MG63 (cell line): ENCODE results near the gene JADE2. TPM values are rescaled to one million over a fixed set of nuclear protein-coding genes. Genes with fewer than 3 reads are reported as not detected.
A peak's percentile ranks its signal among the peaks of the same experiment; 100 is the strongest.
"Not testable (repeated sequence)": the region's sequence is repeated elsewhere in the genome, so short reads cannot be mapped to it uniquely, and the experiment has no call there.

Source experiments
- DNase-seq: peaks from one replicate; pipeline ENCODE4 v3.0.0-alpha.2; 2020
- H3K27me3 ChIP-seq: fragments of 250-450 bp; sonication (Bioruptor Pico); 2 replicates; pipeline ENCODE4 v1.5.1; 2020; ENCODE audit warnings: mild to moderate bottlenecking, moderate library complexity
- H3K36me3 ChIP-seq: fragments of 250-450 bp; sonication (Bioruptor Pico); 2 replicates; pipeline ENCODE4 v1.5.1; 2020; ENCODE audit warnings: mild to moderate bottlenecking, moderate library complexity
- H3K4me3 ChIP-seq: fragments of 250-450 bp; sonication (Bioruptor Pico); 2 replicates; pipeline ENCODE4 v1.5.1; 2020; ENCODE audit warnings: mild to moderate bottlenecking, moderate library complexity
- H3K9me3 ChIP-seq: fragments of 250-450 bp; sonication (Bioruptor Pico); 2 replicates; pipeline ENCODE4 v1.5.1; 2020; ENCODE audit warnings: mild to moderate bottlenecking, moderate library complexity
- total RNA-seq: library from RNA; depleted of rRNA; stranded (reverse); fragments of >200 nt; shearing (Covaris generic); gene quantifications from 2 replicates; pipeline ENCODE4 v1.2.3, GENCODE V29; 2014; ENCODE audit warnings: low replicate concordance; rRNA removed

The JADE2 gene
- 42.0 and 47.4 TPM in 2 replicates for total RNA-seq

DNA sequence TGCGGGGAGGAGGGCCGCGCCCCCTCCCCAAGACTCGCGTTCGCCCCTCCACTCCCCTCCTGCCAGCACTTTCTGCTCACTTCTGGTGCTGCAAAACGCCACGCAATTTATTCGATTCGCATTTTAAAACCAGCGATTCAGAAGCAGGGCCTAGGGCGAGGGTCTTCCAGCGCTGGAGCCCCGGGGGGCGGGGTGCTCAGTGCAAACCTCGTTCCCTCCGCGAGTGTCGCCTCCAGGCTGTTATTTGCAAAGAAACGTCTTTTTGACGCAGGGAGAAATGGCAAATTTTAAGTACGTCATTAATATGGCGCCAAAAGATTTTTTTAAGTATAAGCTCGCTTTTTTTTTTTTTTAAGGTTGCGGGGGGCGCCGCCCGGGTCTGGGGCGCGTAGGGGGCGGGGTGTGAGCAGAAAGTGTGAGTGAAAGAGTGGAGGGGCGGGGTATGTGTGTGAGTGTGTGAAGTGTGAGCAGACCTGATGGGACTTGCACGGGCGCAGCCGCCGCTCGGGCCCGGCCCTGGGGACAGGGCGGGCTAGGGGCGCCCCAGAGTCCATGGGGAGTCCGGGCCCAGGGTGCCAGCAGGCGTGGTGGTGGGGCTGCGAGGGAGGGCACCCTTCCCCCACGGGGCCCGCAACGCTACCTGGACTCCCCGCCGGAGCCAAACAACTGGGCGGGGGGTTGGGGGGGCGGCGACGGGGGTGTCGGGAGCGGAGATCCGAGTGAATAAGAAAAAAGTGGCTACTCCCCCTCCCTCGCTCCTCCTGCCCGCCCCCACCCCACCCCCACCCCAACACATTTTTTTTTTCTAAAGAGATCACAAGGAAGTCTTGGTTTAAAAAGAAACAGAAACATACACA is at the start of gene JADE2:
JADE2 (plus strand) TSS at position 845 of the 857 bp plus-strand sequence. CDS start 10,188 bp downstream, outside the sequence.
- Histone ChIP-seq H3K36me3 (peaks cover 22% of the 10 kb centered on the region), H3K9me3 (no peaks in the 10 kb centered on the region), H3K4me3 (peak within 1 kb of the TSS; percentile 85), H3K27me3 (no peaks in the 10 kb centered on the region)
- peak; percentile 86 for DNase-seq

DNA sequence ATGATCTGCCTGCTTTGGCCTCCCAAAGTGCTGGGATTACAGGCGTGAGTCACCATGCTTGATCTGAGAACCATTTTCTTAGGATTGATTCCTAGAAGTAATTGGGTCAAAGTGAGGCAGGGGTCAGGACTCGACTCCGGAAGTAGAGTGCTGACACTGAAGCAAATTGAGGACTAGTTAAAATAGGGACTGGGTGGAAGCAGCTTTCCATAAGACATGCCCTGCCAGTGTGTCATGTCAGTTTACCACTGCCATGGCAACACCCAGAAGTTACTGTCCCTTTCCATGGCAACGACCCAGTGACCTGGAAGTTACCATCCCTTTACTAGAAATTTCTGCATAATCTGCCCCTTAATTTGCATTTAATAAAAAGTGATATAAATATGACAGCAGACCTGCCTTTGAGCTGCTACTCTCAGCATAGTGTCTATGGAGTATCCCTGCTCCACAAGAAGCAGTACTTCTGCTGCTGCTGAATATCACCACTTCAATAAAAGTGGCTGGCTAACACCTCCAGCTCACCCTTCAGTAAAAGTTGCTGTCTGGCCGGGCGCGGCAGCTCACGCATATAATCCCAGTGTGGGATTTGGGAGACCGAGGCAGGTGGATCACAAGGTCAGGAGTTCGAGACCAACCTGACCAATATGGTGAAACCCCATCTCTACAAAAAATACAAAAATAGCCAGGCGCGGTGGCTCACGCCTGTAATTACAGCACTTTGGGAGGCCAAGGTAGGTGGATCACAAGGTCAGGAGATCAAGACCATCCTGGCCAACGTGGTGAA is 47.8 kb upstream of the JADE2 start:
- Histone ChIP-seq H3K27me3 (no peaks in the 10 kb centered on the region), H3K36me3 (no peaks in the 10 kb centered on the region), H3K4me3 (no peak overlapping the region), H3K9me3 (no peaks in the 10 kb centered on the region)
- peak; percentile 68 for DNase-seq

DNA sequence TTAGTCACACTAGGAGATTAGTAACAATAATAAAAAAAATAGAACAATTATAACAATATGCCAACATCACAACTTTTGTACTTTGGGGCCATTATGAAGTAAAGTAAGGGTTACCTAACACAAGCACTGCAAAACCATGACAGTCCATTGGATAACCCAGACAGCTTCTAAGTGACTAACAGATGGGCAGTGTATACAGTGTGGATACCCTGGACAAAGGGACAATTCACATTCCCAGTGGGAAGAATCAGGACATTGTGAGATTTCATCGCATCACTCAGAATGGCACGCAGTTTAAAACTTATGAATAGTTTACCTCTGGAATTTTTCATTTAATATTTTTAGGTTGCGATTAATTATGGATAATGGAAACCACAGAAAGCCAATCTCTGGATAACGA is 45.6 kb upstream of the JADE2 start:
- Histone ChIP-seq H3K4me3 (no peak overlapping the region), H3K27me3 (no peaks in the 10 kb centered on the region), H3K9me3 (no peaks in the 10 kb centered on the region), H3K36me3 (no peaks in the 10 kb centered on the region)
- no peak for DNase-seq

DNA sequence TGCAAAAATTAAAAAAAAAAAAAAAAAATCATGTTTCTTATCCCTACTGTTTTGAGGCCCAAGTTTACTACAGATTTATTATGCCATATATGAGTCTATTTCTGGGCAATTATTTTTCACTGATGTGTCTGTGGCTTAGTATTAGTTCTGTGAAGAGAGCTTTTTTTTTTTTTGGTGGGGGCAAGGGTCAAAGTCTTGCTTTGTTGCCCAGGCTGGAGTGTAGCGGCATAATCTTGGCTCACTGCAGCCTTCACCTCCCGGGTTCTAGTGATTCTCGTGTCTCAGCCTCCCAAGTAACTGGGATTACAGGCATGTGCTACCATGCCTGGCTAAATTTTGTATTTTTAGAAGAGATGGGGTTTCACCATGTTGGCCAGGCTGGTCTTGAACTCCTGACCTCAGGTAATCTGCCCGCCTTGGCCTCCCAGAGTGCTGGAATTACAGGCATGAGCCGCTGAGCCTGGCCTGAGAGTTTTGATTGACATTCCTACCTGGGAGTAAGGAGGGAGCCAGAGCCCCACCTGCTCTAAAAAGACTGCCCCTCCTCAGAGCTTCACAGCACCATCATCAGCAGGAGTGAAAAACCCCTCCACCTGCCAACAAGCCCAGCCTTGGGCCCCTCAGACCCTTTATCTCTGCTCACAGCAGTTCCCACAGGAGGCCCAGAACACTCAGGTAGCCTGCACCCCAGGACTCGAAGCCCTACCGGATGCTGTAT is 36.1 kb upstream of the JADE2 start:
- no peak for DNase-seq
- Histone ChIP-seq H3K4me3 (no peak overlapping the region), H3K36me3 (no peaks in the 10 kb centered on the region), H3K27me3 (no peaks in the 10 kb centered on the region), H3K9me3 (no peaks in the 10 kb centered on the region)

DNA sequence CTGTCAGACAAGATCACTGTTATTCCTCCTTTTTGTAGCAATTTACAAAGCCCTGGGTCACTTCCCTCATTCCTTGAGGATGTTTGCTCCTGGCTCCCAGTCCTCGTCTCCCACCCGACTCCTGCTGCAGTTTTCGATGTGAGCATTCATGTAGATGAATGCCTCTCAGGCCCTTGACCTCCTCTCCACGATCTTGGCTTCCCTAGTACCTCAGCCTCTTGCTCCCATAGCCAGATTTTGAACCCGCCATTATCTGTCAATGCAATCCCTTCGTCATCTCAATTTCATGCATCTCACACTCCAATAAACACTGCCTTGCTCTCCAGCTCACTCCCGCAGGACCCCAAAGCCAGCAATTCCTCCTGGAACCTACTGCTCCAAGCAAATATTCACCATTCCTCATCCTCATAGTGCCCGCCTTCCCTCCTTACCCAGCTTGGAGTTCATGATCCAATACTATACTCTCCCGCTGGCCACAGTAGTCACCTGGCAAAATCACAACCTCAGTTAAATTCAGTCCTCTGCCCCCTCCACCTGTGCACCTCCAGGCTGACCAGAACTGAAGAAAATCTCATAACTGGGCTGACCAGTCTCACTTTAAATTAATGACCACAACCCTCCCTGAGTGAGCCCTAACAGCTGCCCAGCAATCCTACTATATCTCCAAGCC is 35.1 kb upstream of the JADE2 start:
- no peak overlapping the region for H3K4me3 ChIP-seq
- DNase-seq = no peak
- H3K9me3 ChIP-seq = no peaks in the 10 kb centered on the region
- no peaks in the 10 kb centered on the region for H3K27me3 ChIP-seq
- no peaks in the 10 kb centered on the region for H3K36me3 ChIP-seq

DNA sequence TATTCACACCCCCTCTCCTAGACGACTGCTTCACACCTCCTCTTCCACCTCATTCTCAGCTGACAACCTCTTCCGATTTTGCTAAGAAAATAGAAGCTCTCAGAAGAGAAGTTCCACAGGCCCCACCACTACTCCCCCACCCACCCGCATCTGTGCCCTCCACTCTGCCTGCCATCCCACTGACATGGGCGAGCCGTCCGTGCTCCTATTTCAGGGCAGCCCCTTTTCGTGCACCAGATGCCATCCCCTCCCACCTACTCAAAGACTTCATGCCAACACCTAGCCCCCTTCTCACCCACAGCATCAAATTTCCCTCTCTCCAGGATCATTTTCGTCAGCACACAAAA is 34.6 kb upstream of the JADE2 start:
- Histone ChIP-seq H3K4me3 (no peak overlapping the region), H3K36me3 (no peaks in the 10 kb centered on the region), H3K27me3 (no peaks in the 10 kb centered on the region), H3K9me3 (no peaks in the 10 kb centered on the region)
- DNase-seq = no peak

DNA sequence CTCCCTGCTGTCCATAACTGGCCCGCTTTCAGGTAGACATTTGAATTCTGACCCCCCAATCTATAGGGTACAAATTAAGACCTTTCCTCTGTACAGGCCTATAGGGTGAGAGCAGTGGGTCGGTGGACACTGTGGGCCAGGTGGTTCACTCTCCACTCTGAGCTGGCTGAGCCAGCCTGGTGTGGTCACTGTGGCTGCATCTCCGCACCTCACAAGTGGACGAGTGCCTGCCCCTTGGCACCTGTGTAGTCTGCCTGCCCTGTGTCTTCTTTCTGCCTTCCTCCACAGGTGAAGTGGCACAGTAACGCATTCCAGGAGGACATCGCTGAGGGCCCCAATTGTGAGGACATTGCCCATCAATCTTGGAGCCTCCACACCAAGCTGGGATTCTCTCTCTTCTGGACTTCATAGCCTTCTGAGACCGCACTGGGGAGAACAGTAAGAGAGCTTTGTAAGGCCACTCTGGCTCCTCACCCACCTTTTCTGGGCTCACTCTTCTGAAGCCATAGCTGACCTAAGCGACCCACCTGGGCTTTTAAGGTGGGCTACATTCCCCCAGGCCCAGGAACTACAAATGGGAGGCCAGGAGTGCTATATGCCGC is 33.5 kb upstream of the JADE2 start:
- no peak overlapping the region for H3K4me3 ChIP-seq

DNA sequence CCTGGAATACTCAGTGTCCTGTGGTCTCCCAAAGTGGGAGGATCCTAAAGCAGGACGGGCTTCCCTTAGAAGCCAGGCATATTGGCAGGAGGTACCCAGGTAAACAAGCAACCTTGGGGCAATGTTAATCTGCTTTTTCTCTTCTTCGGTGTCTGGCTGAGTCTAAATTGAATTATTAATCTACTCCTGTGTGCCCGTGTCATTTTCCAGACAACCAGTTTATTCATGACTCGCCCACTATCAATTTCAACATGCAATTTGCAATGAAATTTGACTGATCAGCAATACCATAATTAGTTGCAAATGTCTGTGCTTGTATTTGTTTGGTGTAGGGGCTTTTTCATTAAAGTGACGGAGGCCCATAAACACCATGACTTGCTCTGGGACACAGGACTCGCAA is 32.9 kb upstream of the JADE2 start:
- Histone ChIP-seq H3K27me3 (no peaks in the 10 kb centered on the region), H3K9me3 (no peaks in the 10 kb centered on the region), H3K36me3 (no peaks in the 10 kb centered on the region), H3K4me3 (no peak overlapping the region)
- no peak for DNase-seq

More for the DNA sequence above, 33.5 kb upstream of the JADE2 start:
- Histone ChIP-seq H3K27me3 (no peaks in the 10 kb centered on the region), H3K9me3 (no peaks in the 10 kb centered on the region), H3K36me3 (no peaks in the 10 kb centered on the region)
- no peak for DNase-seq

DNA sequence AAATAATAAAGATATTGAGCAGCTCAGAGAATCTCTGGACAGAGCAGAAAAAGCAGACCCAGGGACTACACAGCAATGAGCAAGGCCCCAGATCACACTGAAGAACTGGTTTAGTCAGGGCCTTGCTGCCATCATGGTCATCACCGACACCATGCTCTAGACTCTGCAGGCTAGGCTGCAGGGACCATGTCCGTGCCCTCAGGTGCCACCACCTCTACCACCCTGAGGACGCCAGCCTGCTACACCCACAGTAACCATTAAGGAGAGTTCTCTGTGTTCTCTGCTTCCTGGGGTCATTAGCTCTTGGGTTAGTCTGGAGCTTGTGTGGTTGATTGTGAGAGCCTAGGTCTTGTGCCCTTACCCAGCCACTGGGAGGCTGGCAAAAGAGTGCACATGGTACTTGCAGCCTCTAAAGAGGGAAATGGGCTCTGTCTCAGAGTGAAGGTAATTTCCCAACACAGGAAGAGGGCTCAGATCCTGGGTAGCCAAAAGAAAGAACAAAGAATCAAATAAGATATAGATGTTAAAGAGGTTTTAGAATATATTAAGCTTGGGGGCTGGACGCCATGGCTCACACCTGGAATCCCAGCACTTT is 31.9 kb upstream of the JADE2 start:
- DNase-seq = no peak
- no peaks in the 10 kb centered on the region for H3K27me3 ChIP-seq
- H3K9me3 ChIP-seq = no peaks in the 10 kb centered on the region
- H3K4me3 ChIP-seq = no peak overlapping the region
- H3K36me3 ChIP-seq = no peaks in the 10 kb centered on the region

DNA sequence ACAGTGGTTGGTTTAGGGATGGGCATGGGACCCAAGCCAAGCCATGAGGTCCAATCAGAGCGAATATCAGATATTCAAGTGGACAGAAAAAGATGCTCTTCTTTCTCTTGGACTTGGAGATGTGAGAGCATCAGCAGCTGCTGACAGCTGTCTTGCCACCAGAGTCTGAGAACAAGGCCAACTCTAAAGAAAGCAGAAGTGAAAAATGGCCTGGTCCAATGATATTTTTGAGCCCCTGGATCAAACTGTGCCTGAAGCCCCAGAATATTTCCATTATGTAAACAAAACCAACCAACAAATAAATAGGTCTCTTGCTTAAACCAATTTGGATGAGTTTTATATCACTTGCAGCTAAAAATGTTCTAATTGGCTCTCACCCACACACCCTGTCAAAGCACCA is 30.7 kb upstream of the JADE2 start:
- no peak overlapping the region for H3K4me3 ChIP-seq

DNA sequence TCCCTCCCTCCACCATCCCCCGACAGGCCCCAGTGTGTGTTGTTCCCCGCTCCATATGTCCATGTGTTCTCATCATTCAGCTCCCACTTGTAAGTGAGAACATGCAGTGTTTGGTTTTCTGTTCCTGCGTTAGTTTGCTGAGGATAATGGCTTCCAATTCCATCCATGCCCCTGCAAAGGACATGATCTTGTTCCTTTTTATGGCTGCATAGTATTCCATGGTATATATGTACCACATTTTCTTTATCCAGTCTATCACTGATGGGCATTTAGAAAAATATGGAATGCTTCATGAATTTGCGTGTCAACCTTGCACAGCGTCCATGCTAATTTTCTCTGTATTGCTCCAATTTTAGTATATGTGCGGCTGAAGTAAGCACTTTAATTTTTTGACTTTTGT is 25.6 kb upstream of the JADE2 start:
- H3K27me3 ChIP-seq, H3K9me3 ChIP-seq, H3K36me3 ChIP-seq, DNase-seq, H3K4me3 ChIP-seq: not testable (repeated sequence)

More for the DNA sequence above, 30.7 kb upstream of the JADE2 start:
- H3K9me3 ChIP-seq = no peaks in the 10 kb centered on the region
- no peaks in the 10 kb centered on the region for H3K36me3 ChIP-seq
- DNase-seq = no peak
- no peaks in the 10 kb centered on the region for H3K27me3 ChIP-seq

DNA sequence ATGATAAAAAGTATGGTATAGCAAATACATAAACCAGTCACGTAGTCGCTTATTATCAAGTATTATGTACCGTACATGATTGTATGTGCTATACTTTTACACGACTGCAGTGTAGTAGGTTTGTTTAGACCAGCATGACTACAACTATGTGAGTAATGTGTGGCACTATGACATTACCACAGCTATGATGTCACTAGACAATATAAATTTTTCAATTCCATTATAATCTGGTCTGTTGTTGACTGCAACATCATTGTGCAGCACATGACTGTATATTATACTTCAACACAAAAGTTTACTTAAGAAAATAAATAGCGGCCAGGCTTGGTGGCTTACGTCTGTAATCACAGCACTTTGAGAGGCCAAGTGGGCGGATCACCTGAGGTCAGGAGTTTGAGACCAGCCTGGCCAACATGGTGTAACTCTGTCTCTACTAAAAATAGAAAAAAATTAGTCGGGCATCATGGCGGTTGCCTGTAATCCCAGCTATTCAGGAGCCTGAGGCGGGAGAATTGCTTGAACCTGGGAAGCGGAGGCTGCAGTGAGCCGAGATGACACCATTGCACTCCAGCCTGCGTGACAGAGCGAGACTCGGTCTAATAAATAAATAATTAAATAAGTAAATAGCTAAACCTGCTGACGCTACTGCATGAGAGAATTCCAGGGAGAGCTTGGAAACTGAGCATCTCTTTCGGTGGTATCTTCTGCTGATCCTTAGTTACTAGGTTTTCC is 24.6 kb upstream of the JADE2 start:
- Histone ChIP-seq H3K36me3 (no peaks in the 10 kb centered on the region), H3K27me3 (no peaks in the 10 kb centered on the region), H3K4me3 (no peak overlapping the region), H3K9me3 (no peaks in the 10 kb centered on the region)
- no peak for DNase-seq

DNA sequence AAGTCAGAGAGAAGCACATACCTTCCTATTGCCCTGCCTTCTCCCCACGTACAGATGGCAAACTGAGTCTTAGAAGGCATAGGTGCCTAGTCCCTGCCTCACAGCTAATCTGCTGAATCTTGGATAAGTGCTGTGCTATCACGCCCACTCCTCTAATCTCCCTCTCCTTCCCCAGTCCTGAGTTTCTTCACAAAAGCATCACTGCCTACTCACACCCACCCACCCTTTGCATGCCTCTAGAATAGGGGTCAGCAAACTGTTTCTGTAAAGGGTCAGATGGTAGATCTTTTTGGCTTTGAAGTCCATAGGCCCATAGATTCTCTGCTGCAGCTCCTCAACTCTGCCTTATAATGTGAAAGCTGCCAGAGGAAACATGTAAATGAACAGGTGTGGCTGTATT is 23.2 kb upstream of the JADE2 start:
- DNase-seq = no peak
- Histone ChIP-seq H3K4me3 (no peak overlapping the region), H3K9me3 (no peaks in the 10 kb centered on the region), H3K36me3 (no peaks in the 10 kb centered on the region), H3K27me3 (no peaks in the 10 kb centered on the region)

DNA sequence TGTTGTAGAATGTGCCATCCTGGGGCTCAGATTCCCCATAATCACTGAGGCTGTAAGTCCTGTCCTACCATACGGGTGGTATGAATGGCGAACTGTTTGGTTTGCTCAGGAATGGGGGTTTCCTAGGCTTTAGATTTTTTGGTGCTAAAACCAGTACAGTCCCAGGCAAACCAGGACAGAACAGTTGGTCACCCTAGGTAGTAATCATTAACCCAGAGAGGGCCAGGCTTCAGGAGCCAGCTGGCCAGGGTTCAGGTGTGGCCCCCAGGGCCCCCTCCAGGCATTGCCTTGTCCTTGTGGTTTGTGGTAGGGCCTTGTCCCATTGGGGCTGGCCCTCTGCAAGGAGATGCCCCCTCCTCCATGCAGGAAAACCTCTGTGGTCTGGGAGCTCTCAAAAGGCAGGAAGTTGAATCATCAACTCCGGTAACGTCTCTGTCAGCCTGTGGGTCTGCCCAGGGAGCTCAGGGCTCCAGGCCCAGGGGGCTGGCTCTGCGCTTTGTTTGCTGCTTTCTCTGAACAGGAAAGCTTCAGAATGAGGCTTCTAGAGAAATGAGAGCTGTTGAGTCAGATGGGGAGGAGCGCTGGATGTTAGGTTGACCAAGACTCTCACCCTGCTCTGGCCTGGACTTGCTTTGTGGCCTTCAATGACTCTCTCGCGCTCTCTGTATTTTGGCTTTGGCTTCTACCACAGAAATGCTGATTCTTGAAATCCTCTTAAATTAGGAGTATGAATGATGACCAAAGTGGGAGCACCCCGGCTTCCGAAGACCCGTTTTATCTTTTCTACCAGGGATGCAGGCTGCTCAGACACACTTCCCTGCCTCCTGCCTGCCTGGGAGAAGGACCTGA is 22.2 kb upstream of the JADE2 start:
- no peak overlapping the region for H3K4me3 ChIP-seq
- no peaks in the 10 kb centered on the region for H3K9me3 ChIP-seq
- H3K27me3 ChIP-seq = no peaks in the 10 kb centered on the region
- DNase-seq = peak; percentile 100
- H3K36me3 ChIP-seq = no peaks in the 10 kb centered on the region
